Suprapubic skin (tissue), 4 donors: ENCODE data around the gene RENBP. TPM values are rescaled to one million over a fixed set of nuclear protein-coding genes. Genes with fewer than 3 reads are reported as not detected.
"Not testable (repeated sequence)": the region's sequence is repeated elsewhere in the genome, so short reads cannot be mapped to it uniquely, and the experiment has no call there.

ENCODE experiments used
- DNase-seq, 2 donors: peaks; one replicate each; pipeline ENCODE4 v3.0.0-alpha.2; 2019; ENCODE audit warnings: low spot score in 2 of 2
- H3K27ac ChIP-seq: fragments of 200-600 bp; sonication (generic); one replicate; pipeline ENCODE4 v1.5.1; 2019
- H3K27me3 ChIP-seq: fragments of 200-600 bp; sonication (generic); one replicate; pipeline ENCODE4 v1.5.1; 2019
- H3K36me3 ChIP-seq: fragments of 200-600 bp; sonication (generic); one replicate; pipeline ENCODE4 v1.5.1; 2019
- H3K4me1 ChIP-seq: fragments of 200-600 bp; sonication (generic); one replicate; pipeline ENCODE4 v1.5.1; 2019
- H3K4me3 ChIP-seq: fragments of 200-600 bp; sonication (generic); one replicate; pipeline ENCODE4 v1.5.1; 2019; ENCODE audit warnings: mild to moderate bottlenecking
- H3K9me3 ChIP-seq: fragments of 200-600 bp; sonication (generic); one replicate; pipeline ENCODE4 v1.5.1; 2019
- CTCF ChIP-seq, 2 donors: fragments of 200-600 bp in 1 of 2; fragments of 450-650 bp in 1 of 2; sonication (generic) in 1 of 2; IDR thresholded peaks; one replicate each; pipeline ENCODE4 v1.5.1; 2016 to 2019; ENCODE audit warnings: antibody characterized with exemption in 2 of 2, mild to moderate bottlenecking in 1 of 2, moderate library complexity in 1 of 2
- EP300 ChIP-seq: sonication (generic); formaldehyde crosslinking; IDR thresholded peaks from one replicate; pipeline ENCODE4 v1.6.1; 2017; ENCODE audit warnings: antibody characterized with exemption
- POLR2A ChIP-seq, 2 donors: fragments of 450-650 bp; IDR thresholded peaks; one replicate each; pipeline ENCODE4 v1.6.1; 2017; ENCODE audit warnings: antibody characterized with exemption in 2 of 2, mild to moderate bottlenecking in 2 of 2, moderate library complexity in 2 of 2
- POLR2AphosphoS5 ChIP-seq, 3 donors: sonication (generic); formaldehyde crosslinking; IDR thresholded peaks; one replicate each; pipeline ENCODE4 v1.6.1; 2017; ENCODE audit warnings: antibody characterized with exemption in 3 of 3
- WGBS: methylation state at CpG from one replicate; pipeline ENCODE4 v1.1.5; 2018; 5-methylcytosine and 5-hydroxymethylcytosine counted together
- total RNA-seq, 4 donors: library from RNA; depleted of rRNA; stranded (reverse); fragments of >200 nt; gene quantifications; one replicate each; pipeline ENCODE4 v1.1.0, GENCODE V29; 2016

RENBP gene
- total RNA-seq, 4 donors from 2014 or later, result 1.7 to 9.9 (median 4.6) TPM

GRCh38 chrX:153981771-153982533 is 37.5 kb upstream of the RENBP start:
- Histone ChIP-seq H3K9me3 (no peaks in the 10 kb centered on the region), H3K4me3 (no peak overlapping the region), H3K36me3 (no peaks in the 10 kb centered on the region), H3K27me3 (no peaks in the 10 kb centered on the region), H3K4me1 (peaks cover 18% of the 10 kb centered on the region), H3K27ac (peak overlapping the region; percentile 34)
- peak in 1 of 2 donors; percentile 66 for DNase-seq
- TF ChIP-seq POLR2AphosphoS5 (IDR thresholded peaks at IDR 0.05) (no peak), EP300 (no peak), POLR2A (IDR thresholded peaks at IDR 0.05) (no peak), CTCF (IDR thresholded peaks at IDR 0.05) (no peak)
- WGBS, result 83% methylated on average over 42 of the region's 52 CpGs

- Histone ChIP-seq H3K9me3 (no peaks in the 10 kb centered on the region), H3K27me3 (no peaks in the 10 kb centered on the region), H3K4me3 (no peak overlapping the region), H3K36me3 (no peaks in the 10 kb centered on the region), H3K4me1 (peaks cover 18% of the 10 kb centered on the region), H3K27ac (peak overlapping the region; percentile 10)
- no peak for TF ChIP-seq POLR2A (IDR thresholded peaks at IDR 0.05)
- TF ChIP-seq POLR2AphosphoS5 (IDR thresholded peaks at IDR 0.05), result no peak
- no peak for TF ChIP-seq CTCF (IDR thresholded peaks at IDR 0.05)
- no peak for TF ChIP-seq EP300
- no peak for DNase-seq
- 82% methylated on average over 7 of the region's 7 CpGs for WGBS
These were observed 36.8 kb upstream of the RENBP start for GRCh38 chrX:153981231-153981630.

GRCh38 chrX:153980394-153980793 is 36.0 kb upstream of the RENBP start:
- not testable (repeated sequence) for DNase-seq
- WGBS, result 61% methylated on average over 8 of the region's 10 CpGs

GRCh38 chrX:153974726-153975286 is 30.4 kb upstream of the RENBP start:
- H3K27ac ChIP-seq, result peak overlapping the region; percentile 98
- no peaks in the 10 kb centered on the region for H3K9me3 ChIP-seq
- H3K27me3 ChIP-seq, result no peaks in the 10 kb centered on the region
- no peak for DNase-seq
- peaks cover 16% of the 10 kb centered on the region for H3K4me1 ChIP-seq
- no peak for TF ChIP-seq POLR2A (IDR thresholded peaks at IDR 0.05)
- TF ChIP-seq CTCF (IDR thresholded peaks at IDR 0.05), result no peak
- no peak for TF ChIP-seq POLR2AphosphoS5 (IDR thresholded peaks at IDR 0.05)
- no peaks in the 10 kb centered on the region for H3K36me3 ChIP-seq
- 66% methylated on average over 3 of the region's 3 CpGs for WGBS
- no peak overlapping the region for H3K4me3 ChIP-seq

More at GRCh38 chrX:153980394-153980793, 36.0 kb upstream of the RENBP start:
- H3K4me1 ChIP-seq, result peaks cover 12% of the 10 kb centered on the region
- H3K27me3 ChIP-seq, H3K4me3 ChIP-seq, H3K27ac ChIP-seq, H3K36me3 ChIP-seq, H3K9me3 ChIP-seq: not testable (repeated sequence)

GRCh38 chrX:153974003-153974725 is 29.7 kb upstream of the RENBP start:
- no peaks in the 10 kb centered on the region for H3K36me3 ChIP-seq
- no peaks in the 10 kb centered on the region for H3K27me3 ChIP-seq
- peak overlapping the region; percentile 98 for H3K27ac ChIP-seq
- 73% methylated on average over 13 of the region's 14 CpGs for WGBS
- no peak for TF ChIP-seq EP300
- TF ChIP-seq POLR2A (IDR thresholded peaks at IDR 0.05), result no peak
- no peak for TF ChIP-seq CTCF (IDR thresholded peaks at IDR 0.05)
- no peak for TF ChIP-seq POLR2AphosphoS5 (IDR thresholded peaks at IDR 0.05)
- peak in 1 of 2 donors; percentile 58 for DNase-seq
- H3K9me3 ChIP-seq, result no peaks in the 10 kb centered on the region
- H3K4me1 ChIP-seq, result peaks cover 22% of the 10 kb centered on the region
- peak overlapping the region; percentile 60 for H3K4me3 ChIP-seq
